Right hindlimb (tissue), 1 donor: ENCODE data around the gene ZNF346.
A peak's percentile ranks its signal among the peaks of the same experiment; 100 is the strongest.

Experiments used
- DNase-seq: peaks from one replicate; pipeline ENCODE4 v3.0.0-alpha.2; 2018

The ZNF346 gene

DNA sequence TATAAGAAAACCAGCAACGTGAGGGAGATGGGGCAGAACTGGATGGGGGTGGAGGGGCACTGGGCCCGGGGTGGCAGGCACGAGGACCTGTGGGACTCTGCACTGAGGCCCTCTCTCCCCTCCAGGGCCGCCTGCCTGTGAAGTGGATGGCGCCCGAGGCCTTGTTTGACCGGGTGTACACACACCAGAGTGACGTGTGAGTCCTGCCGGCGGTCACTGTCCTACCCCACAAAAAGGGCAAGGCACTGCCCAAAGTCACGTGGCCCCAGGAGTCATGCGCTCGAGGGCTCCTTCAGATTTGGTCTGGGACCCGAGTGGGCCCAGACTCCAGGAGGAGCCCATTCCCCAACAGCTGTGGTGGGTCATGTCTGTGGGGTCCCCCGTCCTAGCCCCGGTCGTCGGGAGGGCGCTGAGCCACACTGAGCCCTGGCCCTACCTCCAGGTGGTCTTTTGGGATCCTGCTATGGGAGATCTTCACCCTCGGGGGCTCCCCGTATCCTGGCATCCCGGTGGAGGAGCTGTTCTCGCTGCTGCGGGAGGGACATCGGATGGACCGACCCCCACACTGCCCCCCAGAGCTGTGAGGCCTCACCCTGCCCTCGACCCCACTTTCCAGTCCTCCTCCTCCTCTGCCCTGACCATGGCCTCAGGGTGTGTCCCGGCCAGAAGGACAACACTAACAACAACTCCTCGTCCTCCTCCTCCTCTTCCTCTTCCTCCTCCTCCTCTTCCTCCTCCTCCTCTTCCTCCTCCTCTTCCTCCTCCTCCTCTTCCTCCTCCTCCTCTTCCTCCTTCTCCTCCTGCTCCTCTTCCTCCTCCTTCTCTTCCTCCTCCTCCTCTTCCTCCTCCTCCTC, 73.9 kb downstream of the ZNF346 start:
- no peak for DNase-seq

DNA sequence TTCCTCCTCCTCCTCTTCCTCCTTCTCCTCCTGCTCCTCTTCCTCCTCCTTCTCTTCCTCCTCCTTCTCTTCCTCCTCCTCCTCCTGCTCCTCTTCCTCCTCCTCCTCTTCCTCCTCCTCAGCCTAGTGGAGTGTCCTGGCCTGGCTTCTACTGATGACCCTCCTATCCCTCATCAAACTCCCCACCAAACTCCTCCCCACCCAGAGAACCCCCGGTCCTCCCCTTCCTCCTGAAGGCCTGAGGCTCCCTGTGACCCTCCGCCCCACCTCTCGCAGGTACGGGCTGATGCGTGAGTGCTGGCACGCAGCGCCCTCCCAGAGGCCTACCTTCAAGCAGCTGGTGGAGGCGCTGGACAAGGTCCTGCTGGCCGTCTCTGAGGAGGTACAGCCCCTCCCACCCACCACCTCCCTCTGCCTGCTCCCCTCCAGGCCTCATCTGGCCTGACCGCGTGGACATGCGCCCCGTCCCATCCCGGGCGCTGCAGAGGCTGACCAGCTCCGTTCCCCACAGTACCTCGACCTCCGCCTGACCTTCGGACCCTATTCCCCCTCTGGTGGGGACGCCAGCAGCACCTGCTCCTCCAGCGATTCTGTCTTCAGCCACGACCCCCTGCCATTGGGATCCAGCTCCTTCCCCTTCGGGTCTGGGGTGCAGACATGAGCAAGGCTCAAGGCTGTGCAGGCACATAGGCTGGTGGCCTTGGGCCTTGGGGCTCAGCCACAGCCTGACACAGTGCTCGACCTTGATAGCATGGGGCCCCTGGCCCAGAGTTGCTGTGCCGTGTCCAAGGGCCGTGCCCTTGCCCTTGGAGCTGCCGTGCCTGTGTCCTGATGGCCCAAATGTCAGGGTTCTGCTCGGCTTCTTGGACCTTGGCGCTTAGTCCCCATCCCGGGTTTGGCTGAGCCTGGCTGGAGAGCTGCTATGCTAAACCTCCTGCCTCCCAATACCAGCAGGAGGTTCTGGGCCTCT, 74.8 kb downstream of the ZNF346 start:
- DNase-seq = peak; percentile 33

DNA sequence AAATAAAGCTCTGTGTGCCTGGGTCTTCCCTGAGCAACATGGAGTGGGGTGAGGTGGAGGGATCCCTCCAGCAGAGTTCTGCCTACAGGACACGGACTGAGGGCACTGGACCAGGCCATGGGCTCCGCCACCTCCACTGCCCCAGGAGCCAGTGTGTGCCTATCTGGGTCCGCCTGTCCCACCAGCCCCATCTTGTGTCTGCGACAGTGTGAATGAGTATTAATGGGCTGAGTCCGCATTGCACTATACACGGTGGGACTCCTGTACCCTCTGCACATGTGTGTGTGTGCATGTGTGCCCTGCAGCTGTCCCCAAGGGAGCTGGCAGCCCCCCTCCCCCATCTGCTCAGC, 75.6 kb downstream of the ZNF346 start:
- no peak for DNase-seq

DNA sequence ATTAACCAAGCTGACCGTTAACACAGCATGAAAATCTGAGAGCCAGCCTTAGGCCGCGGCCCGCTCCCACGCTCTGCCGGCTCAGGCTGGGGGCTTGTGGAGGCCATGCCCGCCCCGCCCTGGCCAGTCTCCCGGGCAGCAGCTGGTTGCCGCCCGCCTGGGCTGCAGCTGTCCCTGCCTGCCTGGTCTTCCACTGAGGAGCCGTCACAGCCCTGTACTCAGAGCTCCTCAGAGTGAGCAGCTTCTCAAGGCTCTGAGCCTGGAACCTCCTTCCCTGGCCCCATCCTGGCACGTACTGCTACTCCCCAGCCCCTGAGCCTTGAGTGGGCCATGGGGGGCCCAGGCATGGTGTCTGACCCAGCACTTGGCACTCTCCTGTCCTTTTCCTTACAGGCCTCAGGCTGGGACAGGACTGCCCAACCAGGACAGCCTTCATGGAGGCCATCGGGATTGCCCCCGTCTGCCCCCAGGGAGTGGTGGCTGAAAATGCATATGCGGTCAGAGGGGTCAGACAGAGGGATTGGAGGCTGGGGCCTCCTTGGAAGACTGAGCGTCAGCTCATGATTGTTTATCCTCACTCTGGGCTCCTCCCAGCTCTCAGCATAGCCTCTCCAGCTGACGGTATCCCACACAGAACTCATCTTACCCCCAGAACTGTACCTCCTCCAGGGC, 76.1 kb downstream of the ZNF346 start:
- DNase-seq = peak; percentile 92

DNA sequence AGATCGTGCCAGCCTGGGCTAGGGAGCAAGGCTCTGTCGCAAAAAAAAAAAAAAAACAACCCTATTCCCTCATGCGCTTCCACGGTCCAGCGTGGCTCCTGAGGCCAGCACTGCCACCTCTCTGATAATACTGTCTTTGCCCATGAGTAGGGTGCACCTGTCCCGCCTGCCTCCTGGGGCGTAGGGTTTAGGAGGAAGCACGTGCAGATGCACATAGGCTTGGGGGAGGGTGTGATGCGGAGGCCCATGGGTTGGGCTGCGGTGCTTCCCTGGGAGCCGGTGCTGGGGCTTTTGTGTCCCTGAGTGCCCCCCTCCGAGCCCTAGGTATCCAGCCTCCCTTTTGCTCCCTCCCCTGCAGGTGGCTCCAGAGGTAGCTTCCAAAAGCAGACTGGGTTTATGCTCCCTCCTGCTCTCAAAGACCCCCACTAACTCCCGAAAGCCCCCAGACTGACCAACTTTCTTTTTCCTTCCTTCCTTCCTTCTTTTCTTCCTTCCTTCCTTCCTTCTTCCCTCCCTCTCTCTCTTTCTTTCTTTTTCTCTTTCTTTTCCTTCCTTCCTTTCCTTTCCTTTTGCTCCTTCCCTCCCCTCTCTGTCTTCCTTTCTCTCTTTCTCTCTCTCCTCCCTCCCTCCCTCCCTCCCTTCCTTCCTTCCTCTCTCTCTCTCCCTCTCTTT, 77.1 kb downstream of the ZNF346 start:
- no peak for DNase-seq

DNA sequence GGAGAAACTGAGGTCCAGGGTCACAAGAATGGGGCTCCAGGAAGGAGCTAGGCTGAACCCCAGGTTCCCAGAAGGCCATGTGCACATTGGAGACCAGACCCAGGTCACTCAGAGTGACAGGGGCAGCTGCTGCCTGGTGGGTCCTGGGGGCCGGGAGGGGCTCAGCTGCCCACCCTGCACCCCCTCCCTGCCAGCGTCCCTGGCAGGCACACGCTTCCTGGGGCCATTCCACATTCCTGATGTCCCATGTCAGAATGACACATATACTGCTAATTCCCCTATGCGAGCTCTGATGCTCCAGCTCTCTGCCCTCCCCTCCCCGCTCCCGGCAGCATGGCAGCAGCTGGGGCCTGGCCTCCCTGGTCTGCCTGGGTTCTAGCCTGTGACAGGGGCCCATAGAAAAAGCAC, 78.2 kb downstream of the ZNF346 start:
- peak; percentile 86 for DNase-seq

DNA sequence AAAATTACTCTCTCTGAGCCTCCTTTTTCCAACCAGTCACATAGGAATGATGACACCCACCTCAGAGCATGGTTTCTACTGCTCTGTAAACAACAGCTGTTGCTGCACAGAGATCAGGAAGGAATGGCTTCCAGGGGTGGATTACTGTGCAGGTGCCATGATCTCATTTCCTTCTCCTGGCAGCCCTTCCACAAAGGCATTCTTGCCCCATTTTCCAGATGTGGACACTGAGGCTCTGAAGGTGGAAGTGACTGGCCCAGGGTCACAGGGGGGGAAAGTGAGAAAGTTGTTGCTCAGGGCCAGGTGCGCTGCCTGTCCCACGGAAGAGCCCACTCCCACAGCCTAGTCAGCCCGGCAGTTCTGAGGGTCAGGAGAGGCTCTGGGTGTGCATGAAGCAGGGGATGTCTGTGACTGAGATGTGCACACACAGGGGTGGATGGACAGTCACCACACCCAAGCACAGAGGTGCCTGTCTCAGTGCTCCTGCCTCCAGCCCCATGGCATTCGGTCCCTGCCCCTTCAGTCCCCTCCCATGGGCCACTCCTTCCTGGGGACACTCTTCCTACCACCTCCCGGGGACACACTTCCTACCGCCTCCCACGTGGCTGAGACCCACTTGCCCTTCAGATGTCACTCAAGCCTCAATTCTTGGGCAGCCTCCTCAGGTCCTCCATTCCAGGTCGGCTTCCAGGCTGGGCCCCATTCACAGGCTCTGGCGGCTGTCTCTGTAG, 81.2 kb downstream of the ZNF346 start:
- DNase-seq = peak; percentile 16

DNA sequence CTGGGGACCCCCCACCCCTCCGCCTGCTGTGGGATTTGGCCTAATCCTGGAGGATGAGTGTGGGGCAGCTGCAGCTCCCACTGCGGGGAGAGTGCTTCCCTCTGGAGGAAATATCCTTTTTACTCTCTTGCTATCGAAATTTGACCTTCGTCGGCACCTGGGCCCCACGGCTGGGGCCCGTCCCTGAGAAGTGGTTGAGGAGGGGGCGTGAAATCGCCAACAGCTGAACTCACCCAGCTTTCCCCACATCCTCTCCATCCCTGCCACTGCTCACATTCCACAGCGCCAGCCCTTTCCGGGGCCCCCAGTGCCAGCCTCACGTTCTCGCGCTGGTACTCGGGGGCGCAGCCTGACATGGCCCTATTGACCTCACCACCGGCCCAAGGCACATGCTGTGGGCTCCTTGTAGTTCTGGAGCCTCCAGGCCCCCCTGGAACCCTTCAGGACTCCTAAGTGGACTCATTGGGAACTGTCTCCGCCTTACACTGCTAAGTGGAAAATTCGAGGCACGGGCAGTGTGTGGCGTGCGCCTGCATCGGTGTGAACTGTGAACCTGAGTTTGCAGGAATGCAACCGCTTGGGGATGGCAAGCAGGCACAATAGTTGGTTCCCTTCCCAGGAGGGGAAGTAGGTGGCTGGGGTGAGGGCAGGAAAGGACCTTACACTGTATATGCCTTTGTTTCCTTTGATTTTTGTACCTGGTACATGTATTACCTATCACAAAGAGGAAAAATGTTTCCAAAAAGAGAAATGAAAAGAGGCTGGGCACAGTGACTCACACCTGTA, 83.4 kb downstream of the ZNF346 start:
- DNase-seq = peak; percentile 76

DNA sequence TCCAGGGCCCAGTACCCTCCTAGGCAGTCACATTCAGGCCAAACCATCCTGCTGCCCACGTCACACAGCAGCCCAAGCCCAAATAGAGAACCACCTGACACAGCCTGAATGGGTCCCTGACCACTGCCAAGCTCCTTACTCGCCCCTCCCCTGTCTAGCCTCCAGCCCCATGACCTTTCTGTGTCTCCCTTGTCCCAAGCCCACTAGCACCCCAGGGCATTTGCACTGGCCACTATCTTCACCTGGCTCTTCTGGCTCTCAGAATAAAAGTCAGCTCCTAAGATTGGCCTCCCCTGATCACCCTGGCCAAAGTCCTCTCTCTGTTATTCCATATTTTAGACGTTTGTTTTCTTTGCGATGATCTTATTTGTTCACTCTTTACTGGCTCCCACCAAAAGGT, 84.7 kb downstream of the ZNF346 start:
- no peak for DNase-seq

DNA sequence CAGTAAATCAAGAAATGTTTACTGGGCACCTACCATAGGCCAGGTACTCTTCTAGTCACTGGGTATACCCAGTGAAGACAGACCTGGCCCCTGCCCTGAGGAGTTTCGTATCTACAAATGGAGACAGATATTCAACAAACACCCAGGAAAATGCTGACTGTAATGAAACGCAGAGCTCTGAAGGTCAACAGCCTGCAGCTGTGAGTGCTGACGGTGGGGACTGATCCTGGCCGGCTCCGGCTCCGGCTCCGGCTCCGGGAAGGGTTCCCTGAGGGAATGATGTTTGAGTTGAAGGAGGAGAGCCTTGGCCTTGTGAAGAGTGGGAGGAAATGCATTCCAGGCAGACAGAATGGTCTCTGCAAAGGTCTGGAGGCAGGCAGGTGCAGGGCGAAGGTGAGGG, 87.3 kb downstream of the ZNF346 start:
- DNase-seq = peak; percentile 82

DNA sequence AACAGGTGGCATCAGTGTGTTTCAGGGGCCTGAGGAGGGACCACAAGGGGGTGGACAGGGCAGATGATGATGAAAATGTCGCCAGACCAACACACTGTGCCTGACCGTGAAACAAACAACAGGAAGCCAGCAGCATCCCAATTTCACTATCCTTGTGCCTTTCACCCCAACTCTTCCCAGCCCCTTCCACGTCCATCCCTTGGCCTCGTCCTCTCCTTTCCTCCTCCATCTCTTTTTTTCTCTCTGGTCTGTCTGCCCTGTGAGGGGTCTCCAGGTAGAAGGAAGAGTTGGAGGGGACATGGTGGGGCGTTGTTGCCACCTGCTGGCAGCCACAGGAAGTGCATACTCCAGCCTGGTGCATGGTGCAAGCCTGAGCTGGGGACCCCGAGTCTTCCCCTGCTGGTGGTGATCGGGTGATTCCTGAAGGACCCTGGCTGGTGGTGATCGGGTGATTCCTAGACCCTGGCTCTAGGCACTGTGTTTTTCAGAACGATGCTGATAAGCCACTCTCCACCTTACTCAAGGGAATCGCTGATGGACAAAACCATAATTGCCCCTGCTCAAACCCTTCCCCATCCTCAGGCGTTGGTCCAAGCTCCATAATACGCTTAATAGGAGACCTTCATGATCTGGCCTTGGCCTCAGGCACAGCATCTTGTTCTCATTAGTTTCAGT, 89.4 kb downstream of the ZNF346 start:
- DNase-seq = peak; percentile 71

DNA sequence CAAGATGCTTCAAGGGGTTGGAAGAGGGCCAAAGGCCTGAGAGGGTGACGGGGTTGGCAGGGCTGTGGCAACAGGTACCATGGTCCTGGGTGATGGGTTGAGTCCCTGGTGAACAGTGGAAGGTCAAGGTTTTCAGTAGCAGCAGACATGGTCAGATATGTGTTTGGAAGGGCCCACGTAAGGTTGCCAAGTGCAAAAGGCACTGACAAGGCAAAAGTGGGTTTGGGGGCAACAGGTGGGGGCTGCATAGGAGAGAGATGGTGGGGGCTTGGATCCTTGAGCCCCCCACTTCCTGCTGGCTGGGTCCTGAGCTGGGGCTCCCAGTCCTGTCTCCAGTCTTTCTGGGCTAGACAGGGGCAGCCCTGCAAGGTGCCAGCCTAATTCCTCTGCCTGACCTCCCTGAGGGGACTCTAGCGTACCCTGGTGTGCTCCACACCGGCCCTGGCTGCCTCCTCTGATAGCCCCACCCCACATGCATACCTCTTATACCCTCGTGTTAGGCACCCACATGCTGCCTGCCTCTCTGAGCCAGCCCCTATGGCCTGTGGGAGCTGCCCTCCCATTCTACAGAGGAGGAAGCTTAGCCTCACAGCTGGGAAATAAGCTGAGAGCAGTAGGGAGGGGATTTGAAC, 90.2 kb downstream of the ZNF346 start:
- DNase-seq = peak; percentile 15

DNA sequence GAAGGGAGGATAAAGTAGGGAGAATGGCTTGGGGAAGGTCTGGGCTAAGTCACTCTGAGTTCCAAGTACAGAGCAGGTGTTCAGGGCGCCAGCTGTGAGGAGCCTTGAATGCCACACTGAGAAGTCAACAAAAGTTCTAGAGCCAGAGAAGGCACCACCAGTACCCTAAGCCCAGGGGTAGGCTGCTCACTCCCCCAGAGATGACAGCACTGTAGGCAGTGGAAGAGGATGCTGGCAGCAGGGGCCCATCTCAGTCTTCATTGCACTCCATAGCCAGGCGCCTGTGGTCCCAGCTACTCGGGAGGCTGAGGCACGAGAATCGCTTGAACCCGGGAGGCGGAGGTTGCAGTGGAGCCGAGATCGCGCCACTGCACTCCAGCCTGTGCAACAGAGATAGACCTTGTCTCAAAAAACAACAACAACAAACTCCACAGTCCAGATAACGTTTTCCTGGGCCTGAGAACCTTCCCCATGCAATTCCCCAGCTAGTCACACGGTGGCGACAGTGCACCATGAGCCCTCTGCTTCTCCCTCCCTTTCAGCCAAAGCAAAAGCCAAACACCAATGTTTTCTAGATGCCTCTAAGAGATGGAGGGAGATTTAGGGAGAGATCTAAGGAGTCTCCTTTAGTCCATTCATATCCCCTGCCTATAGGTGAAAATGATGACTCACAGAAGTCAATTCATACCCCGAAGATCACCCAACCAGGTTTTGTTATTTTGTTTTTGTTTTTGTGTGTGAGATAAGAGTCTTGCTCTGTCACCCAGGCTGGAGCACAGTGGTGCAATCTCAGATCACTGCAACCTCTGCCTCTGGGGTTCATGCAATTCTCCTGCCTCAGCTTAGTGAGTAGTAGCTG, 91.3 kb downstream of the ZNF346 start:
- peak; percentile 87 for DNase-seq

DNA sequence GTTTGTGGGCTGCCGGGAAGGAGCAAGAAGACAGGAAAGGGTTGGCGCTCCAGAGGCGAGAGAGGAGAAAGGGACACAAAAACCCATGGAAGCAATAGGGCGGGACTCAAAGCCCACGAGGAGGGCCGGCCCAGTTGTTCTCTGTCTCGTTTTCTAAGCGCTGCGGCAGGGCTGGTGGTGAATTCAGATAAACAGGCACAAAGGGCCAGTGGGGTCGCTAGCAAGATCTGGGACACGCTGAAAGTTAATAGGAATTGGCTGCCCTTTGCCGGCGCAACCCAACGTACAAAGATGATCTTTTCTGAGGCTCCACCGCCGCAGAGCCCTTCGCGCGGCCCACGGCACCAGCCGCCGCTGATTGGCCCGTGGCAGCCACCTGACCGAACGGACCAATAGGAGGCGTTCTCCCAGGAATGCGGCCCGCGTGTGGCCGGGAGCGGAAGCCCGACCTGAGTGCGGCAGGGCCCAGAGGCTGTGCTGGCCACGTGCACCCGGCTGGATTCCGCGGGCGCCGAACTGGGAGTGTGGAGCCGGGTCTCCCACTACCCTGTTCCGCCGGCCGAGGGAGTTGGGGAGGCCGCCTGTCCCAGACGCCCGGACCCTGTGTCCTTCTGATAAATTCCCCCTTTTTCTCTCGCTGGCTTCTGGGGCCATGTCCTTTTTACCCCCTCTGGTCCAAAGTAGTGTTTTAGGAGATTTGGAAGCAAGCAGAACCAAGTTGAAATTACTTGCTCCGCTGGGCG, 94.3 kb downstream of the ZNF346 start:
- peak; percentile 92 for DNase-seq

DNA sequence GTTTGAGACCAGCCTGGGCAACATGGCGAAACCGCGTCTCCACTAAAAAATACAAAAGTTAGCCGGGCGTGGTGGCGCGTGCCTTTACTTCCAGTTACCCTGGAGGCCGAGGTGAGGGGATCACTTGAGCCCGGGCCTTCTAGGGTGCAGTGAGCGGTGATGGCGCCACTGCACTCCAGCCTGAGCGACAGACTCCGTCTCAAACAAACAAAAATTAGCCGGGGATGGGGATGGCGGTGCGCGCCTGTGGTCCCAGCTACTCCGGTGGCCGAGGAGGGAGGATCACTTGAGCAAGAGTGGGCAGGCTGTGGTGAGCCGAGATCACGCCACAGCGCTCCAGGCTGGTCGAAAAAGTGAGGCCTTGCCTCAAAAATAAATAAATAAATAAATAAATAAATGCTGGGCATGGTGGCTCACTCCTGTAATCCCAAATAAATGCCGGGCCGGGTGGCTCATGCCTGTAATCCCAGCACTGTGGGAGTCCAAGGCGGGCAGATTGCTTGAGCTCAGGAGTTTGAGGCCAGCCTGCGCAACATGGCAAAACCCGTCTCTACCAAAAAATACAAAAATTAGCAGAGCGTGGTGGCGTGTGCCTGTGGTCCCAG, 95.0 kb downstream of the ZNF346 start:
- no peak for DNase-seq

DNA sequence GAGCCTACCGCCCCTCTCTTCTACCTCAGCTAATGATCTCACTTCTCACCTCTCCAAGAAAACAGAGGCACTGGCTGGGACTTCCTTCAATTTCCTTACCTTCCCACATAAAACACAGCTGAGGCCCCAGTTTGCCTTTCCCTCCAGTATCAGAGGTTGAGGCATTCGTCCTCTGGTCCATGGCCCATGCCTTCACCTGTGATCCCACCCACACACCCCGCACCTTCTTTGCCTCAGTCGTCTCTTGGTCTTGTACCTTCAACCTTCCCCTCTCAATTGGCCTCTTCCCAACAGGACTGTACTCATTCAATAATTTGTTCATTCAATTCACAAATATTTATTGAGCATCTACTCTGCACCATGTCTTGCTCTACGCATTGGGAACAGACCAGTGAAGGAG, 100.1 kb downstream of the ZNF346 start:
- DNase-seq = no peak

DNA sequence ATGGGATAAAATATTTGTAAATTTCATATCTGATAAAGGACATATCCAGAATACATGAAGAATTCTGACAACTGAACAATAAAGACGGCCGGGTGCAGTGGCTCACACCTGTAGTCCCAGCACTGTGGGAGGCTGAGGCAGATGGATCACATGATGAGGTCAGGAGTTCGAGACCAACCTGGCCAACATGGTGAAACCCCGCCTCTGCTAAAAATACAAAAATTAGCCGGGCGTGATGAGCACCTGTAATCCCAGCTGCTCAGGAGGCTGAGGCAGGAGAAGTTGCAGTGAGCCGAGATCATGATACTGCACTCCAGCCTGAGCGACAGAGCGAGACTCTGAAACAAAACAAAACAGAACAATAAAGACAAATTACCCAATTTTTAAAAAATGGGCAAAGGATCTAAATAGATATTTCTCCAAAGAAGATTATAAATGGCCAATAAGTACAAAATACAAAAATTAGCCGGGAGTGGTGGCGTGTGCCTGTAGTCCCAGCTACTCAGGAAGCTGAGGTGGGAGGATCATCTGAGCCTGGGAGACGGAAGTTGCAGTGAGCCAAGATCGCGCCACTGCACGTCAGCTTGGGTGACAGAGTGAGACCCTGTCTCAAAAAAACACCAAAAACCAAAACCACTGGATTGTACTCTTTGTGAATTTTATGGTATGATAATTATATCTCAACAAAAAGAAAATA, 101.4 kb downstream of the ZNF346 start:
- DNase-seq = no peak
